Endothelial cell of umbilical vein (primary cell): Measurements from ENCODE around the gene OR51V1. TPM values are rescaled to one million over a fixed set of nuclear protein-coding genes. Genes with fewer than 3 reads are reported as not detected.

ENCODE experiments used
- BruUV-seq: library from RNA; stranded (reverse); fragments of 400-500 nt; replicated peaks from 2 replicates; lab custom pipeline; 2021; lab: Mats Ljungman, UMichigan
- CTCF ChIA-PET: fragments of 300-600, 350-600 bp; sonication (Branson Sonifier 250); formaldehyde crosslinking; loops from one replicate; lab custom pipeline; 2021; ENCODE audit warnings: antibody characterized with exemption, inconsistent platforms; lab: Charles Lee
- POLR2A ChIA-PET: fragments of 300-600, 350-600 bp; sonication (Branson Sonifier 250); formaldehyde crosslinking; loops from one replicate; lab custom pipeline; 2021; ENCODE audit warnings: antibody characterized with exemption, inconsistent platforms; lab: Charles Lee
- DNase-seq: peaks from one replicate; pipeline ENCODE4 v3.0.0-alpha.2; 2011; ENCODE audit warnings: low read depth, low spot score
- FAIRE-seq: peaks from 2 replicates; lab custom pipeline; 2011; peaks lifted over from hg19 to GRCh38; lab: Jason Lieb, UNC
- H2AFZ ChIP-seq: 2 replicates; pipeline ENCODE4 v1.6.0; 2012; ENCODE audit warnings: low read depth, low read length, control low read depth, inconsistent platforms
- H3K27ac ChIP-seq: 2 replicates; pipeline ENCODE4 v1.5.1; 2011; ENCODE audit warnings: low read depth, mild to moderate bottlenecking, control low read depth, low read length, moderate library complexity; ENCODE audit not compliant: insufficient read depth
- H3K27me3 ChIP-seq, 2 experiments: 2 replicates each; pipeline versions ENCODE4 v1.6.0 to v1.6.1; 2011; ENCODE audit warnings: low read length in 2 of 2, mixed read lengths in 1 of 2; ENCODE audit not compliant: control insufficient read depth in 2 of 2, insufficient read depth in 2 of 2
- H3K36me3 ChIP-seq, 2 experiments: 2 replicates in 1 of 2; 3 replicates in 1 of 2; pipeline ENCODE4 v1.5.1; 2011; ENCODE audit warnings: low read length in 2 of 2, mild to moderate bottlenecking in 1 of 2, moderate library complexity in 1 of 2; ENCODE audit not compliant: control insufficient read depth in 2 of 2, insufficient read depth in 2 of 2; ENCODE audit errors: extremely low read depth in 1 of 2
- H3K4me1 ChIP-seq: 3 replicates; pipeline ENCODE4 v1.5.1; 2011; ENCODE audit warnings: mild to moderate bottlenecking, low read length; ENCODE audit not compliant: control insufficient read depth, insufficient read depth; ENCODE audit errors: extremely low read depth
- H3K4me2 ChIP-seq: 2 replicates; pipeline ENCODE4 v1.6.1; 2011; ENCODE audit warnings: low read length, control low read depth, mixed read lengths; ENCODE audit not compliant: insufficient read depth
- H3K4me3 ChIP-seq, 3 experiments: fragments of 200-600 bp in 1 of 3; sonication (generic), shearing (Covaris generic) in 1 of 3; replicated peaks in 1 of 3; 2 replicates each; pipeline ENCODE4 v1.5.1; 2011 to 2016; ENCODE audit warnings: control low read depth in 3 of 3, low read length in 3 of 3, mild to moderate bottlenecking in 2 of 3, inconsistent platforms in 1 of 3, low read depth in 1 of 3, moderate library complexity in 1 of 3; ENCODE audit not compliant: insufficient read depth in 1 of 3
- H3K79me2 ChIP-seq: 2 replicates; pipeline ENCODE4 v1.6.0; 2012; ENCODE audit warnings: low read length, inconsistent platforms; ENCODE audit not compliant: control insufficient read depth, insufficient read depth
- H3K9ac ChIP-seq: replicated peaks from 2 replicates; pipeline ENCODE3; 2011; ENCODE audit warnings: low read length, control low read depth; ENCODE audit not compliant: insufficient read depth; ENCODE audit errors: extremely low read depth
- H3K9me1 ChIP-seq: replicated peaks from 3 replicates; pipeline ENCODE4 v1.6.0; 2011; ENCODE audit warnings: mild to moderate bottlenecking, low read length; ENCODE audit not compliant: control insufficient read depth, insufficient read depth; ENCODE audit errors: extremely low read depth
- H3K9me3 ChIP-seq: replicated peaks from 2 replicates; pipeline ENCODE4 v1.5.1; 2012; ENCODE audit warnings: low read length, inconsistent platforms; ENCODE audit not compliant: control insufficient read depth, insufficient read depth
- H4K20me1 ChIP-seq: replicated peaks from 2 replicates; pipeline ENCODE3; 2011; ENCODE audit warnings: mild to moderate bottlenecking, low read length; ENCODE audit not compliant: control insufficient read depth, insufficient read depth; ENCODE audit errors: extremely low read depth
- JUN ChIP-seq: IDR thresholded peaks from 2 replicates; pipeline ENCODE4 v1.6.1; 2011; ENCODE audit warnings: borderline replicate concordance, low read depth; ENCODE audit not compliant: insufficient read length, insufficient read depth
- POLR2A ChIP-seq: IDR thresholded peaks from 2 replicates; pipeline ENCODE4 v1.6.1; 2012; ENCODE audit warnings: low read depth, mild to moderate bottlenecking, control low read depth, low read length
- dilution Hi-C: fragments of 300-500 bp; cut with MboI; formaldehyde crosslinking; loops from one replicate; pipeline ENCODE4 v1.15.0; 2019; ENCODE audit warnings: low sequenced_read_pairs; ENCODE audit not compliant: extremely low pct_ligation_motif_present
- intact Hi-C: fragments of 100-400 bp; cut with micrococcal nuclease; formaldehyde crosslinking; loops from one replicate; pipeline ENCODE4 v1.10.0; 2022
- polyA plus RNA-seq, 4 experiments: library from polyadenylated mRNA; depleted of rRNA in 3 of 4; stranded (reverse) in 3 of 4; unstranded in 1 of 4; fragments of >200 nt; gene quantifications; 2 replicates each; pipeline versions ENCODE4 v1.2.1 to v1.2.3, GENCODE V29; 2011 to 2012; ENCODE audit warnings: missing spikeins in 1 of 4
- total RNA-seq: library from RNA; stranded (reverse); gene quantifications from 2 replicates; pipeline ENCODE4 v1.2.3, GENCODE V29; 2021
- TF ChIP-seq, protein P1 (sequence below), 2 donors: IDR thresholded peaks; 1 replicate in 1 of 2; 2 replicates in 1 of 2; pipeline ENCODE4 v1.5.1; 2011; ENCODE audit warnings: low read length in 2 of 2, mild to moderate bottlenecking in 2 of 2, moderate library complexity in 2 of 2, control low read depth in 1 of 2, inconsistent platforms in 1 of 2, low read depth in 1 of 2; ENCODE audit not compliant: insufficient read depth in 1 of 2; ENCODE audit errors: extremely low read depth in 1 of 2

Gene OR51V1
- total and polyA plus RNA-seq, 2 donors (not counting 3 experiments of a cell fraction or from before 2014, with no cell fraction given), result not detected

DNA sequence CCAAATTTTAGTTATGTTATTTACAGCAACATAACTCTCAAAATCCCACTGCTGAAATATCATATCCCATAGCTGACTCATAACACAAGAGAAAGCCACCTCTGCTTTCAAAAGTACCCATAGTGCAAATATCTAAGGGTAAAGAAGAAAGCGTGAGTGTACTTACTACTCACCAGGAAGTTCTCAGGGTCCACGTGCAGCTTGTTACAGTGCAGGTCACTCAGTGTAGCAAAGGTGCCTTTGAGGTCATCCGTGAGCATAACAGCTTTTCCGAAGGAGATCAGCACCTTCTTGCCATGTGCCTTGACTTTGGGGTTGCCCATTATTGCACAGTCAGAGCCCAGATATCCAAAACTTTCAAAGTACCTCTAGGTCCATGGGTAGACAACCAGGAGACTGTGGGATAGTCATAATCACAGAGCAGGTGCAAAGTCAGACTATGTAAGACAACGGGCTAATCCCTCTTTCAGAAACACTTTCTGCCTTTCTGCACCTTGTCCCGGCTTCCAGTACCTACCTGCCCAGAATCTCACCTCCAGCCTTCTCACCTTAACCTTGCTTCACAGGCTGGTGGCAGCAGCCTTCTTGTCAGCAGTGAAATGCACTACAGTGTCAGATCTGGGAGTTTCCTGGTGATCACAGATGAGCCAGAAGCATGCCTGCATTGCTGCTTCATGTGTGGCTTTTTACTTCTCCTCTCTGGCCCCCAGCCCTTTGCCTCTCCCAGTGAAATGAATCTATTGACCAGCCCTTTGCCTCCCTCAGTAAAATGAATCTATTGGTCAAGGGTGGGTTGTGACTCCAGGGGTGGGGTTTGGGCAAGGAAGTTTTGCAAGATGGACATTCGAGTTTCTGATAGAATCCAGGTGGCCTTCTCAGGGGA, 42.7 kb upstream of the OR51V1 start:
- no peak overlapping the region for H3K4me3 ChIP-seq
- H2AFZ ChIP-seq, result no peak overlapping the region
- ChIA-PET POLR2A (no interaction called here), CTCF (no interaction called here)
- H3K9ac ChIP-seq, result no peak overlapping the region
- no peaks in the 10 kb centered on the region for H3K9me3 ChIP-seq
- no peak overlapping the region for H3K27ac ChIP-seq
- H3K9me1 ChIP-seq, result no peaks in the 10 kb centered on the region
- TF ChIP-seq, protein P1, sequence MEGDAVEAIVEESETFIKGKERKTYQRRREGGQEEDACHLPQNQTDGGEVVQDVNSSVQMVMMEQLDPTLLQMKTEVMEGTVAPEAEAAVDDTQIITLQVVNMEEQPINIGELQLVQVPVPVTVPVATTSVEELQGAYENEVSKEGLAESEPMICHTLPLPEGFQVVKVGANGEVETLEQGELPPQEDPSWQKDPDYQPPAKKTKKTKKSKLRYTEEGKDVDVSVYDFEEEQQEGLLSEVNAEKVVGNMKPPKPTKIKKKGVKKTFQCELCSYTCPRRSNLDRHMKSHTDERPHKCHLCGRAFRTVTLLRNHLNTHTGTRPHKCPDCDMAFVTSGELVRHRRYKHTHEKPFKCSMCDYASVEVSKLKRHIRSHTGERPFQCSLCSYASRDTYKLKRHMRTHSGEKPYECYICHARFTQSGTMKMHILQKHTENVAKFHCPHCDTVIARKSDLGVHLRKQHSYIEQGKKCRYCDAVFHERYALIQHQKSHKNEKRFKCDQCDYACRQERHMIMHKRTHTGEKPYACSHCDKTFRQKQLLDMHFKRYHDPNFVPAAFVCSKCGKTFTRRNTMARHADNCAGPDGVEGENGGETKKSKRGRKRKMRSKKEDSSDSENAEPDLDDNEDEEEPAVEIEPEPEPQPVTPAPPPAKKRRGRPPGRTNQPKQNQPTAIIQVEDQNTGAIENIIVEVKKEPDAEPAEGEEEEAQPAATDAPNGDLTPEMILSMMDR (IDR thresholded peaks at IDR 0.05; ENCODE audit: extremely low read depth in 1 of 2, insufficient read depth in 1 of 2, low read depth in 1 of 2, low read length in 2 of 2), result no peak
- TF ChIP-seq JUN, result no peak
- intact Hi-C loops (no loop called here), dilution Hi-C loops (no loop called here)
- FAIRE-seq (no peak), DNase-seq (no peak)
- no peaks in the 10 kb centered on the region for H3K27me3 ChIP-seq
- no peaks in the 10 kb centered on the region for H3K79me2 ChIP-seq
- H3K36me3 ChIP-seq, result no peaks in the 10 kb centered on the region
- H3K4me1 ChIP-seq, result no peaks in the 10 kb centered on the region
- H4K20me1 ChIP-seq, result no peaks in the 10 kb centered on the region
- no TSS peak for BruUV-seq
- H3K4me2 ChIP-seq, result no peak overlapping the region

DNA sequence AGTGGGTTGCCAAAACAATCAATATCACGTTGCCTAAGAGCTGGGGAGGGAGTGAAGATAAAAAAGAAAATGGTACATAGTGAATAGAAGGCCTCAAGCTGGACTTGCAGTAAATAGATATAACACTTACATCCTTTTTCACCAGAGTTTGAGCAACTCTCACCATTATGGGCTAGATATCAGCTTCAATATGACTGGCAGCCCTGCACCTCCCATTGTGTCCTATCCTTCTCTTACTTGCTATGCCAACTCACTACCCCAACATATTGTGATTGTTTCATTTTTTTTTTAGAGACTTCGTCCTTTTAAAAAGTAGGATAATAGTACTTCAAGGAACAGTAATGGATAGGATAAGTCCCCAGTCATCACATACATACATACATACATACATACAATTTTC, 41.7 kb upstream of the OR51V1 start:
- Histone ChIP-seq H3K79me2 (no peaks in the 10 kb centered on the region), H4K20me1 (no peaks in the 10 kb centered on the region), H3K4me2 (no peak overlapping the region), H2AFZ (no peak overlapping the region), H3K4me1 (no peaks in the 10 kb centered on the region), H3K9me3 (no peaks in the 10 kb centered on the region), H3K9ac (no peak overlapping the region), H3K27me3 (no peaks in the 10 kb centered on the region), H3K36me3 (no peaks in the 10 kb centered on the region), H3K27ac (no peak overlapping the region), H3K9me1 (no peaks in the 10 kb centered on the region), H3K4me3 (no peak overlapping the region)
- POLR2A ChIA-PET, result no interaction called here
- FAIRE-seq (no peak), DNase-seq (no peak)
- no TSS peak for BruUV-seq
- CTCF ChIA-PET, result no interaction called here
- intact Hi-C loops (no loop called here), dilution Hi-C loops (no loop called here)
- no peak for TF ChIP-seq JUN
- TF ChIP-seq, protein P1 (IDR thresholded peaks at IDR 0.05; ENCODE audit: extremely low read depth in 1 of 2, insufficient read depth in 1 of 2, low read depth in 1 of 2, low read length in 2 of 2), result no peak
- no peak for TF ChIP-seq POLR2A
